ENCODE data around the gene MYOCD. TPM values are rescaled to one million over a fixed set of nuclear protein-coding genes. Genes with fewer than 3 reads are reported as not detected.

Gene MYOCD
- total RNA-seq, 1 donor from 2014 or later, result 8.7 TPM

DNA sequence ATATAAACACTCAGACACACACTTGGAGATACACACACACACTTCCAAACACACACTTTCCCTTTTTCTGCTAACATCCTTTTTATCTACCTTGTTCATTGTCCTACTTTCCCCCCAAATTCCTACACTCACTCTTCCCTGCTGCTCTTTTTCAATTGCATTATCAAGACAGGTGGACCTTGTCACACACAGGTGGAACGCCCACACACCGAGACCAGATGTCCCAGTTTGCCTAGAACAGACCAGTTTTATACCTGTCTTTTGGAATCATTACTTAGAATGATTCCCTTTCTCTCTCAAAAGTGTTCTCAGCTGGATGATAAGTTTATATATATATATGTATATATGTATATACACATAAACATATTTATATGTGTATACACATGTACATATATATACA, 72.9 kb downstream of the MYOCD start:
- Mint-ChIP-seq H3K4me3 (no peak overlapping the region), H3K27me3 (peaks cover 4% of the 10 kb centered on the region), H3K36me3 (ENCODE audit: low read depth) (no peaks in the 10 kb centered on the region), H3K27ac (no peak overlapping the region), H3K9me3 (no peaks in the 10 kb centered on the region), H3K4me1 (no peaks in the 10 kb centered on the region)
- no peak for DNase-seq
- intact Hi-C loops (cut with micrococcal nuclease), result no loop called here
- POLR2A ChIA-PET, result no interaction called here
- no peak for ATAC-seq (ENCODE audit: low read depth)
- CTCF ChIA-PET, result no interaction called here
- TF ChIP-seq, protein P1, sequence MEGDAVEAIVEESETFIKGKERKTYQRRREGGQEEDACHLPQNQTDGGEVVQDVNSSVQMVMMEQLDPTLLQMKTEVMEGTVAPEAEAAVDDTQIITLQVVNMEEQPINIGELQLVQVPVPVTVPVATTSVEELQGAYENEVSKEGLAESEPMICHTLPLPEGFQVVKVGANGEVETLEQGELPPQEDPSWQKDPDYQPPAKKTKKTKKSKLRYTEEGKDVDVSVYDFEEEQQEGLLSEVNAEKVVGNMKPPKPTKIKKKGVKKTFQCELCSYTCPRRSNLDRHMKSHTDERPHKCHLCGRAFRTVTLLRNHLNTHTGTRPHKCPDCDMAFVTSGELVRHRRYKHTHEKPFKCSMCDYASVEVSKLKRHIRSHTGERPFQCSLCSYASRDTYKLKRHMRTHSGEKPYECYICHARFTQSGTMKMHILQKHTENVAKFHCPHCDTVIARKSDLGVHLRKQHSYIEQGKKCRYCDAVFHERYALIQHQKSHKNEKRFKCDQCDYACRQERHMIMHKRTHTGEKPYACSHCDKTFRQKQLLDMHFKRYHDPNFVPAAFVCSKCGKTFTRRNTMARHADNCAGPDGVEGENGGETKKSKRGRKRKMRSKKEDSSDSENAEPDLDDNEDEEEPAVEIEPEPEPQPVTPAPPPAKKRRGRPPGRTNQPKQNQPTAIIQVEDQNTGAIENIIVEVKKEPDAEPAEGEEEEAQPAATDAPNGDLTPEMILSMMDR (IDR thresholded peaks at IDR 0.05), result no peak

GRCh38 chr17:12739500-12739899, 73.8 kb downstream of the MYOCD start:
- H3K27me3 Mint-ChIP-seq, result peaks cover 4% of the 10 kb centered on the region
- CTCF ChIA-PET, result no interaction called here
- no peak overlapping the region for H3K27ac Mint-ChIP-seq
- no peaks in the 10 kb centered on the region for H3K4me1 Mint-ChIP-seq
- TF ChIP-seq, protein P1 (IDR thresholded peaks at IDR 0.05), result no peak
- ATAC-seq (ENCODE audit: low read depth), result no peak
- intact Hi-C loops (cut with micrococcal nuclease), result no loop called here
- DNase-seq, result no peak
- POLR2A ChIA-PET, result no interaction called here
- no peak overlapping the region for H3K4me3 Mint-ChIP-seq
- no peaks in the 10 kb centered on the region for H3K9me3 Mint-ChIP-seq
- no peaks in the 10 kb centered on the region for H3K36me3 Mint-ChIP-seq (ENCODE audit: low read depth)

- Mint-ChIP-seq H3K4me1 (no peaks in the 10 kb centered on the region), H3K9me3 (no peaks in the 10 kb centered on the region), H3K27me3 (peaks cover 4% of the 10 kb centered on the region), H3K36me3 (ENCODE audit: low read depth) (no peaks in the 10 kb centered on the region), H3K4me3 (no peak overlapping the region), H3K27ac (no peak overlapping the region)
- ChIA-PET CTCF (interaction anchor here (1.5 to 2.3 kb wide), 4 partner anchors 9 to 488 kb away, joined by 5 to 16 read pairs (median 8); no protein-coding TSS in a partner anchor), POLR2A (no interaction called here)
- ATAC-seq (ENCODE audit: low read depth) (no peak), DNase-seq (no peak)
- TF ChIP-seq, protein P1 (IDR thresholded peaks at IDR 0.05), result no peak
- intact Hi-C loops (cut with micrococcal nuclease), result loop anchor here (5.0 kb wide), 1 partner anchor 196 kb away; no protein-coding TSS in a partner anchor
Observed at GRCh38 chr17:12743046-12743445, 77.4 kb downstream of the MYOCD start.

DNA sequence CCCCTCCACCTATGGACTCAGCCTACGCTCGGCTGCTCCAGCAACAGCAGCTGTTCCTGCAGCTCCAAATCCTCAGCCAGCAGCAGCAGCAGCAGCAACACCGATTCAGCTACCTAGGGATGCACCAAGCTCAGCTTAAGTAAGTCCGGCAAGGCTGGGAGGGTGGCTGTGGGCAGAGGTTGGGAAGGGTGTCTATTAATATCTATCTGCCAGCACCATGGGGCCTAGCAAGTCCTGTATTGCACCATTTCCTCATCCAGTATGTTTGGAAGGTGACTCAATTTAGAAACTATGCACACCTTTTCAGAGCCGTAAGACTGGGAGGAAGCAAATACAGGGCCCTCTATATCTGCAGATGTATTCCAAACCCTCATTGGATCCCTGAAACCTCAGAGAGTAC, 78.6 kb downstream of the MYOCD start:
- H3K36me3 Mint-ChIP-seq (ENCODE audit: low read depth), result no peaks in the 10 kb centered on the region

DNA sequence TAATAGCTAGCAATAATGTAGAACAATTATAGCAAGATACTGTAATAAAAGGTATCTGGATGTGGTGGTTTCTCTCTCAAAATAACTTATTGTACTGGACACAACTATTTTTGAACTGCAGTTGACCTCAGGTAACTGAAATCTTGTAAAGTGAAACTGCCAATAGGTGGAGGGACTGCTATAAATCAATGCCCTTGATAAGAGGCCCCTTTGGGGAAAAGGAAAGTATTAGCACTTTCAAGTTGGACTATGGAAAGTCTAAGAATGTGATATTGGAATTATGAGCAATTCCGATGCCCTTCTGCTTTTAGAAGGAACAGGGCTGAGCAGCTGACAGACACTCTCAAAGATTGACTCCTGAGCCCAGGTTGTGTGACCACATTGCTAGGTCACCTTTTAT, 79.1 kb downstream of the MYOCD start:
- POLR2A ChIA-PET, result no interaction called here
- peaks cover 4% of the 10 kb centered on the region for H3K27me3 Mint-ChIP-seq
- no peaks in the 10 kb centered on the region for H3K36me3 Mint-ChIP-seq (ENCODE audit: low read depth)
- DNase-seq (no peak), ATAC-seq (ENCODE audit: low read depth) (no peak)
- H3K9me3 Mint-ChIP-seq, result no peaks in the 10 kb centered on the region
- no peak overlapping the region for H3K27ac Mint-ChIP-seq
- TF ChIP-seq, protein P1 (IDR thresholded peaks at IDR 0.05), result no peak
- no peaks in the 10 kb centered on the region for H3K4me1 Mint-ChIP-seq
- CTCF ChIA-PET, result no interaction called here
- intact Hi-C loops (cut with micrococcal nuclease), result loop anchor here (5.0 kb wide), 1 partner anchor 197 kb away; no protein-coding TSS in a partner anchor
- no peak overlapping the region for H3K4me3 Mint-ChIP-seq

More for the DNA sequence above, 78.6 kb downstream of the MYOCD start:
- DNase-seq (no peak), ATAC-seq (ENCODE audit: low read depth) (no peak)
- POLR2A ChIA-PET, result no interaction called here
- intact Hi-C loops (cut with micrococcal nuclease), result loop anchor here (5.0 kb wide), 1 partner anchor 197 kb away; no protein-coding TSS in a partner anchor
- TF ChIP-seq, protein P1 (IDR thresholded peaks at IDR 0.05), result no peak
- H3K27me3 Mint-ChIP-seq, result peaks cover 4% of the 10 kb centered on the region
- no peak overlapping the region for H3K4me3 Mint-ChIP-seq
- no peaks in the 10 kb centered on the region for H3K9me3 Mint-ChIP-seq
- H3K4me1 Mint-ChIP-seq, result no peaks in the 10 kb centered on the region
- CTCF ChIA-PET, result no interaction called here
- no peak overlapping the region for H3K27ac Mint-ChIP-seq
